Ammon's horn (tissue), 1 donor: Measurements from ENCODE around the gene ETNPPL.

Experiments
- DNase-seq: peaks from one replicate; pipeline ENCODE4 v3.0.0-alpha.2; 2016; ENCODE audit warnings: low spot score

ETNPPL gene

DNA sequence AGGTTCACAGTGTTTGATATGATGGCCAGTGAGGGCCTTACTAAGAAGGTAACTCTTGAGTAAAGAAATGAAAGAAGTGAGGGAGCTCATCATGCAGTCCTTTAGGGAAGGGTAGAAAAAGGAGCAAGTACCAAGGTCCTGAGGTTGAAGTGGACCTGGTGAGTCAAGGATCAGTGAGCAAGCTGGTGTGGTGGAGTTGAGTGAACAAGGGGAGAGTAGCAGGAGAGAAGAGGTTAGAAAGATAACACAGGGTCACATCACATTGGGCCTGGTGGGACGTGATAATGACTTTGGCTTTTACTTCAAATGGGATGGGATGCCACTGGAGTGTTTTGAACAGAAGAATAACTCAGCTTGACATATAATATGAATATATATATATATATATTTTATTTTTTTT lies 67.8 kb downstream of the ETNPPL start:
- no peak for DNase-seq

DNA sequence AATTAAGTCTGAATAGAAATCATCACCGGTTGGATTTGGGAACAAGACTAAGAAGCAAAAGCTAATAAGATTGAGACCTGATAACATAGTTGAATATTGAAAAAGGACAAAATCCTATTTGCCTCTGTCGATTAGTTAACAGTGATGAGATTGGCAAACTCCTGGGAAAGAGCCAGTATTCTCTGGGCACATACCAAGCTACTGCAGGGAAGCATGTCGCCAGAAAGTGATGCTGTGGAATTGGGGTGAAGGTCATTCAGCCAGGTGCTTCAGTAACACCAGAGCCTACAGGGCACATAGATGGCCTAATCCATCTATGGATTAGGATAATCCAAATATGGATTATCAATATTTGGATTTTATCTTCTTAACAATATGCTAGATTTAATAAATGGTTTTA lies 68.4 kb downstream of the ETNPPL start:
- DNase-seq = no peak

DNA sequence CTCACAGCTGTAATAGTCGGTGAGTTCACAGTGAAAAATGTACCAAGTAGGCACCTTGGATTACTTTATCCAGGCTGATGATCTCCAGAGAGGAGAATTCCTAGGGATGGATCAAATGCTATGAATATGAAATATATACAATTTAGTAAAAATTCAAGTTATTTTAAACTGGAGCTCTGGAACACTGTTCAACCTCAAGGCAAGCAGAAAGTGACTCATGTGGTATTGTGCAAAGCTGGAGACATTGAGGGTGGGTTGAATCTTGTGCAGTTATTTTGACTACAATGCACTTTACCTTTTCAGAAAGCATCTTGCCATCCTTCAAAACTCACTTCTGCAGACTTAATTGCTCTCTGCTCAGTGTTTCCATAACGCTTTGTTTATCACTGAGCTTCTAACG lies 69.0 kb downstream of the ETNPPL start:
- no peak for DNase-seq

DNA sequence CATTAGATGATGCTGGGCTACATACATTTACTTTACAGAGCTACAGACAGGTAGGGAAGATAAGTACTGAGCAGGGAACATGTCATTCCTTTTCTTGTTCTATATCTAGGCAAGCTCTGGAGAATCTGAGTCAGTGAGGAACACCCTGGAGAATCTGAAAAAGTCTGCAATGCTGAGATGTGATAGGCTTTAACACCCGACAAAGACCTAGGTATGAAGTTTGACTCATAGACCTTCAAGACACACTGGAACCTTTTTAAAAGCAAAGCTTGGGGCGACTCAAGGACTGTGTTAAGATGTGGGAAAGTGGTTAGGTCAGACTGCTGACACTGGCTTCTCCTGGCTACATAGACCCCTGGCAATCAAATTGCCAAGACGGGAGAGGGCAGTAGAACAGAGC lies 69.6 kb downstream of the ETNPPL start:
- no peak for DNase-seq
